ENCODE data around the gene FBLL1.
"Not testable (repeated sequence)": the region's sequence is repeated elsewhere in the genome, so short reads cannot be mapped to it uniquely, and the experiment has no call there.

Gene FBLL1

DNA sequence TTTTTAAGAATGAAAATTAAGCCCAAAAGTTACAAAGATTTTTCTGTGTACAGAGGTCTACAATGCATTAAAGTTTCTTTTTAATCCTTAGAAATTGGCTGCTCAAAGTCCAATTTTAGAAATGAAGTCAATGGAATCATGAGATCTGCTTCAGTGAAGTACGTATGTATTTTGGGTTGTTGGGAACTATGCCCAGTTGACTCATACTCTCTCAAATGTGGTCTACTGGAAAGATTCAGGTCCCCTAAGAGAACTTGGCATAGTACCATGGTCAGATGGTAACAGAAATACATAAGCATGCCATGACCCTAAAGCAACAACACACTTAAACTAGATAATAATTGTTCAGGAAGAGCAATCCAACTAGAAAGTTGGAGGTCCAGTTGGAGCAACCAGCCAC is 23.0 kb downstream of the FBLL1 start:
- no peak for DNase-seq (ENCODE audit: low read depth)

DNA sequence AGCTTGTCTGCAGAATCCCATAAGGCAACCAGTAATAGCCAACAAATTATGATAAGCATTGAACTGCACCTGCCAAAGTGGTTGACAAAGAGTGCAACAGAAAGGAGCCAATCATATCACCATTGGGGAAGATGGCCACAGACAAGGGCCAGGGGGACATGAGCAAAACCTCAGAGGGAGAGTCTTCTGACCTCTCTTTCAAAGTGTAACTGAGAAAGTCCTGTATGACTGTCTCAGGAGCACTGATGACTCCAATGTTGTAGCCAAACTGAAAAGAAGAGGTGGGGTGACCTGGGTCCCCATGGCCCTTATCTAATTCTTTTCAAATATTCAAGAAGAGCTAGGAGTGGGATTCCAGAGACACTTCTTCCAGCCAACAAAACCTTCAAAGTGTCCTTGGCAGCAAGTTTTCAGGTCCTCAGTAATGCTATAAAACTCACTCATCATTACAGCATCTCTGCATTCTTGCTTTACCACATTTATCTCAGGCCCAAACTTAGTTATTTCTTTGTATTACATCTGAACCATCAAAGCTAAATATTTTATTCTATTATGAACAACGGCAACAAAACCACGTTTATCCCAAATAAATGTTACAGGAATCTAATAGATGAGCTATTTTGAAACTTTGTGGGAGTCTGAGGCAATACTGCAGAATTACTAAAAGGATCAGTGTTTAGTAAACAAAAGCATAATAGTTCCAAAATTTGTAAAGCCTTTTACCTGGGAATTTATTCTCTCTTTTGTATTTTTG is 24.4 kb downstream of the FBLL1 start:
- no peak for DNase-seq (ENCODE audit: low read depth)

DNA sequence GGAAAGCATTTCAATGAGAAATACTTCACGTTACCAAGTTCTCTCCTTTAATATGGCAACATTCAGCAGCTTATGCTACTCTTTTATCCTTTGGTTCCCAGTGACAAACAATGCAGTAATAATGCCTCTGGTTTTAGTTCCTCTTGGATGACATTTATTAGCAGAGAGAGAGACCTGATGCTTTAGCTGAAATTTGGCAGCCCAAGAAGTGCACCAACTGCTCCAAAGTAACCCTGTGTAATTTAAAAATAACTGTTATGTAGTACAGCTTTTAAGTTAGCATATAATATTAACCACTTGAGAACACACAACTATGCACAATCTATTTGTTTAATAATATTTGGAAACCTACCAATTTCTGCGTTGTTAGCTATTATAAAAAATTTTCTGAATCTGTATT is 28.3 kb downstream of the FBLL1 start:
- no peak for DNase-seq (ENCODE audit: low read depth)

DNA sequence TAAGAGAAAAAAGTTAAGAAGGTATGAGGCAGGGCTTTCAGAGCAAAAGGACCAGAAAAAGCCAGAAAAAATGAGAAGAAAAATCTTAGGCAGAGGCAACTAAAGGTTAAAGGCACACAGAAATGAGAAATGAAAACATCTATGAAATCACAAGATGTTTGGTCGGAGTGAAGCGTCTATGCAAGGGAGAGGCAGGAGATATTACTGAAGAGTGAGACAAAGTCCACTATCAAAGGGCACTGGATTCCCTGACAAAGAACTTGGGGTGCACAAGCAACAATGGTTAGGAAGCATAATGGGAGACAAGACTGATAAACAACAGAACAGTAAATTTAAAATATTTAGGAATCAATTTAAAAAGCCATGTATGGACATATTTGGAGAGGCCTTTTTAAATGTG is 33.2 kb downstream of the FBLL1 start:
- no peak for DNase-seq (ENCODE audit: low read depth)

DNA sequence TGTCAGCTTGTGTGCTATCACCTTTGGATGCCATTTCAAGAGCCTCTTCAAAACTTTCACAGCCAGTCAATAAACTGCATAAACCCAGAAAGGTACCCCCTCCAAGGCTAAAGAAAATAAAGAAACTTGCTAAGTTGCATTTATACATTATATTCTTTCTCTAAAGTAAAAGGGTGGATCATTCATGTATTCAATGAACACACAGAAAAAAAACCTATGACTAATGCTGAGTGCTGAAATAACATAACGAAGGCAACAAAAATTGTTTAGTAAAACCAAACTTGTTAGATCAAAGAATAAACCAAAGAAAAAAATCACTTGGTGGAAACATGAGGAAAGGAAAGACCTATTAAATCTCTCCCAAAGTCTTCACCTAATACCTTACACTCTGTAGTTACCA is 34.9 kb downstream of the FBLL1 start:
- DNase-seq (ENCODE audit: low read depth): no peak

DNA sequence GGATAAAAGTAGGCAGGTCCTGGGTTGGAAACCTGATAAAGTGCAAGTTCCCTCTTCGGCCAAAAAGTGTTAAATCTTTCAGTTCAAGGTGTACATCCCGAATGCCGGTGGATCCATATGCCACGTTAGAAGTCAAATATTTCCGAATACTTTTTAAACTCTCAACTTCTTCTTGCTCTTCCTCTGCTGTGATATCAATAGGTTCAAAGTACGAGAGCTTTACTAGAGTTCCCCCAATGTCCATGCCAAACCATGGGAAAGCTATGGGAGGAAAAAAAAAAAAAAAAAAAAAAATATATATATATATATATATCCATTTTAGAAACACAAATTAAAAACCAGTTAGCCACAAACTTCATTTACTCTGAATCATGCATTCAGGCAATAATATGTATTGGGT is 39.6 kb downstream of the FBLL1 start:
- no peak for DNase-seq (ENCODE audit: low read depth)

DNA sequence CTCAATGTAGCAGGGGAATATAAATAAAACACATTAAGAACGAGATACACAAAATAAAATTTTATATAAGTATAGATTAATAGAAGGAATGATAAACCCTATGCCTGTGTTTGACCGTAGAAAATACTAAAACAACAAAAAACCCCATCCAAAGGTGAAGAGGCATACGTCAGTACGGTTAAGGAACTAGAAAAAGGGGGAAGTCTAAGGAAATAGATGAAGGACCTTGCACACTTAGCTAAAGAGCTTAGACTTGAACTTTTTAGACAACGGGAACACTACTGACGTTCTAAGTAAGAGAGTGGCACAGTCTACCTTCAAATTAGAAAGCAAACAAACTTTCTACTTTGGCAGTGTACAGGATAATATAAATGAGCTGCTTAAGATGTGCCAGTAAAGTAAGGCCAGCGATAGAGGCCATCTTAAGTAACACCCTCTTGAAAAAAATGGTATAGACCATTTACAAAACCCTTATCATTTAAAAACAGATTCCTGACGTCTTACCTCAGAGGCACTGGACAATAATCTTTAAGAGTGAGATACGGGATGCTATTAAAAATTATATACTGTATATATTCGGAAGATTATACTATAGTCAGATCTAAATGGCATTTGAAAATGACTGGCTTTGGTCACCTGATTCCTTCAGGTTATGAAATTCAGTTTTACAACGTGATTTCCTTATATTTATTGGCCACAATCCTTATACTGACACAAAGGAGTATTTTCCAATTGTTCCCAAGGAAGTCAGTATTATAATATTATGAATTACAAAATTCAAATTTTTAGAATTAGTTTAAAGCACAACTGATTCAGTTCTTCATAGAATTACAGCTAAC is 41.6 kb downstream of the FBLL1 start:
- DNase-seq (ENCODE audit: low read depth): no peak

DNA sequence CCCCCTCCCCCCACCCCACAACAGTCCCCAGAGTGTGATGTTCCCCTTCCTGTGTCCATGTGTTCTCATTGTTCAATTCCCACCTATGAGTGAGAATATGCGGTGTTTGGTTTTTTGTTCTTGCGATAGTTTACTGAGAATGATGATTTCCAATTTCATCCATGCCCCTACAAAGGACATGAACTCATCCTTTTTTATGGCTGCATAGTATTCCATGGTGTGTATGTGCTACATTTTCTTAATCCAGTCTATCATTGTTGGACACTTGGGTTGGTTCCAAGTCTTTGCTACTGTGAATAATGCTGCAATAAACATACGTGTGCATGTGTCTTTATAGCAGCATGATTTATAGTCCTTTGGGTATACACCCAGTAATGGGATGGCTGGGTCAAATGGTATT is 44.6 kb downstream of the FBLL1 start:
- not testable (repeated sequence) for DNase-seq (ENCODE audit: low read depth)

DNA sequence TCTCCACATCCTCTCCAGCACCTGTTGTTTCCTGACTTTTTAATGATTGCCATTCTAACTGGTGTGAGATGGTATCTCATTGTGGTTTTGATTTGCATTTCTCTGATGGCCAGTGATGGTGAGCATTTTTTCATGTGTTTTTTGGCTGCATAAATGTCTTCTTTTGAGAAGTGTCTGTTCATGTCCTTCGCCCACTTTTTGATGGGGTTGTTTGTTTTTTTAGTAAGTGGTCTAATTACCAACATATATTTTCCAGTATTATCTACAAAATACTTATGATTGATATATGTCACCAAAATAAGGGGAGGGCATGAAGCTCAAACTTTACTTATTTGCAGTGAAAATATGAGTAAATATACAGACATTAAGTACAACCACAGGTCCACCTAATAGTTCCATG is 45.1 kb downstream of the FBLL1 start:
- DNase-seq (ENCODE audit: low read depth): not testable (repeated sequence)

DNA sequence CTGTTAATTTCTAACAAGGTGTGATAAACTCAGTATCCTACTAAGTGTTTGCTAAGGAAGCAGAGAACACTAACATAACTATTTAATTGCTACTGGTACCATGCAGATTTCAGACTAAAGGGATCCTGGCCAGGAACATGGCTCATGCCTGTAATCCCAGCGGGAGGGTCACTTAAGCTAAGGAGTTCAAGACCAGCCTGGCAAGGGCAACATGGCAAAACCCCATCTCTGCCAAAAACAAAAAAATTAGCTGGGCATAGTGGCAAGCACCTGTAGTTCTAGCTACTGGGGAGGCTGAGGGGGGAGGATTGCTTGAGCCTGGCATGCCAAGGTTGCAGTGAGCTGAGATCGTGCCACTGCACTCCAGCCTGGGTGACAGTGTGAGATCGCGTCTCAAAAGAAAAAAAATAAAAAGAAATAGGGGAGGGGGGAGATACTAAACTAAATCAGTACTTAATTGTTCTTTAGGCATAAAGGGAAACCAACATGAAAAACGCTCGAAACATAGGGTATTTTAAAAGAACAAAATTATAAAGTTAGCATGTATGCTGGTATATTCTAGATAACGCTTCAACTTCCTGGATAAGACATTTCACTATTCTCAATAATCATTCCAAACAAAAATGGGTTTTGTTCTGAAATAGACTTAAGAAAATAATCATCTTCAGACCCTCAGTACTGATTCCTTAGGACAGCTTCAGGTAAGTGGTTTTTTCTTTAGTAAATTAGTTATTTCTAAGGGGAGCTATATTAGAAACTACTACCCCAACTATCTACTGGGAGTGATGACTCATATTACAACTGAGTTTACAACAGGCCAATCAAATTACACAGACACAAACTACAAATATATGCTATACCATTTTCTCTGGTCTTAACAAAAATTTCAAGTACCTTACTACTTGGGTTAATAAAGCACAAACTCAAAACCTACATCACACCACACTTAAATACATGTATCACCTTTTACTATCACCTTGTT is 46.6 kb downstream of the FBLL1 start:
- DNase-seq (ENCODE audit: low read depth): no peak

DNA sequence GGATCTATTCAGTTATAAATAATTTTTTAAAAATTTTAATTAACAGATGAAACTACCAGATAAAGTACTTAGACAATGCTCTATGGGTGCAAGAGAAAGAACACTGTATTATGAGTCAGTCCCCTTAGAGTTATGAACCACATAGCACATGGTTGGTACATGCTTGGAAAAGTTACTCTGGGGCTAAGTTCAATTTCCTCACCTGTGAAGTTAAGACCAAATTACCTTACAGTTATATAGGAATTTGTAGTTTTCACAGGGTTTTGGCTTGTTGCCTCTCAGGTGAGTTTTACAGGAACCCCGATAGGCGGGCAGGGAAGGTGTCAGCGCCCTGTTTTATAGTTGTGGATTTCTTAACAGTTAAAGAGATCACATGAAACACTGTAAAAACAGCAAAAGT is 48.9 kb downstream of the FBLL1 start:
- DNase-seq (ENCODE audit: low read depth): no peak

DNA sequence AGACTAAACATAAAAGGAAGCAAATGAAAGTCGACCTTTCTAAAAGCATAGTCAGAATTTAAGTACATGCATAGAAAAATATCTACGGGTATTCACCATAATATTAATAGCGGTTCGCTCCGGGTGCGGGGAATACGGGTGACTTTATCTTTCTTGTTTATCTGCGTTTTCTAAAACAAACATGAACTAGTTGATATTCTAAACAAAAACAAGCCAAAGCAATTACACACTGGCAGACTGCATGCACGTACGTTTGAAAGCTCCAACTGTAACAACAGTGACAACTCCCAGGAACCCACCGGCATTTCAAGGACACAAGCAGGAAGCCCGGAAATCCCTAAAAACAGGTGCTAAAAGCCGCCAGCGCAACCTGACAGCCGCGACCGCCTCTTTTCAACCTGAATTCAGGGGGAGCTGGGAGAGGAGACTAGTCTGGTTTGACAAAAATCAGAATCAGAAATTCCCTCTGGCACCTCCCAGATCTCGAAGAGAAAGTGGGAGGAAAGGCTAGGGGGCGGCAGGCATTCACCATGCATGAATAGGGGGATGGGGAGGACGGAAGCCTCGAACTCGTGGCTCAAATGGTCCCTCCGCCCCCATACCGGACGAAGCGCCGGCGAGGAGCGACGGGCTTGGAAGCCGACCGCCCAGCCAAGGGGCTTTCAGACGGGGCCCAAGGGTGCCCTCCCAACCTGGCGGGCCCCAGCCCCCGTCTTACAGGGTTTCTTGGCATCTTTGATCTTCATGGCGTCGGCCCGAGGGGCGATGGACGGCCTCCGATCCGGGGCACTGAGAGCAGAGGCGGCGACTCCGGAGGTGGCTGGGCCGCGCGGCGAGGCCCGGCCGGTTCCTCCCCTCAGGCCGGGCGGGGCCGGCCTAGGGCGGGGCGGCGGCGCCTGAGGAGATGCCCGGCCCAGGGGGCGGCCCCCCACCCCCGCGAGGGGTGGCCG is 49.7 kb downstream of the FBLL1 start, which contains the start of gene PANK3:
Gene PANK3 (minus strand): TSS at position 831 of the 950 bp plus-strand sequence. CDS start 85 bp downstream, at position 746.
- no peak for DNase-seq (ENCODE audit: low read depth)

DNA sequence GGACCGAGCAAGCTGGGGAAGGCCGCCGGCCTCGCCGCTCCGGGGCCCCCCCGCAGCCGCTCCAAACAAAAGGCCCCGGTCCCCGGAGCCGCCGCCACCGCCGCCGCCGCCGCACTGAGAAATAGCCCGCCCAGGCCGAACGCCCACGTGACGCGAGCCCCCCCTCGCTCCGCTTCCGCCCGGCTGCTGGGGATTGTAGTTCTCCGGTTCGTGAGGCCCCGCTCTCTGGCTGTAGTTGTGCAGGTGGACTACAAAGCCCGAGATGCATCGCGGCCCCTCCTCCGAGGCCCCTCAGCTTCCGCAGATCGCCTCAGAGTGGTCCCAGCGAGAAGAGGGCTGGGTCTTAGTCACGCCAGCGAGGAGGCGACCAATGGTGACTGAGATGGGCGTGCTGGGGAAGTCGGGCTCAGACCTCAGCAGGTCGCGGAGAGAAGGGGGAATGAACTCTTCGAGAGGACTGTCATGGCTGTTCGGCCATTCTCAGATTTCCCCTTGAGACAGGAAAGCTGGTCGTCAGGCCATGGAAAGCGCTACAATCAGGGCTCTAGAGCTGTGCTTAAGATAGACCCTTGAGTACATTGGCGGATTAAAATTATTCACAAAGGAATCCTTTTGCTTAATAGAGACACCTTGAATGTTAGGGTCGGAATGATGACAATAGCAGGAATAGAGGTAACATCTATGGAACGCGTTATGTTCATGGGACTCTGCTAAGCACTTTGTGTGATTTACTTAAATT is 50.6 kb downstream of the FBLL1 start:
- DNase-seq (ENCODE audit: low read depth): peak; percentile 95

DNA sequence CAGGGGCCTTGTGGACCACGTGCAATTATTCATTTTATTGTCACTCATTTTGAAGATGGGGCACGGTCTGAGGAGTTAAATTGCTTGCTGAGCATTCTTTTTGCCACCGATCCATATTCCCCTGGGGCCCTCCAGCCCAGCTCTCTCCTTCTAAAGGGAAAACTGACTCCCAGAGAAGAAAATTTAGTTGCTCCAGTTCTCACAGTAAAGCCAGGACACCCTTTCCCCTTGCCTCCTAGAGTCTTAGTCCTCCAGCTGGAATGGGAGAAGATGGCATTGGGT is 51.1 kb downstream of the FBLL1 start:
- DNase-seq (ENCODE audit: low read depth): no peak

Measured in stimulated activated CD8-positive, alpha-beta memory T cell treated with anti-CD3 and anti-CD28 coated beads, Interleukin-4, amount 100 ng/mL, for 24 hours (primary cell).